Endothelial cell of umbilical vein (primary cell): ENCODE data around the gene KATNB1. TPM values are rescaled to one million over a fixed set of nuclear protein-coding genes. Genes with fewer than 3 reads are reported as not detected.

Experiments
- BruUV-seq: library from RNA; stranded (reverse); fragments of 400-500 nt; replicated peaks from 2 replicates; lab custom pipeline; 2021; lab: Mats Ljungman, UMichigan
- CTCF ChIA-PET: fragments of 300-600, 350-600 bp; sonication (Branson Sonifier 250); formaldehyde crosslinking; loops from one replicate; lab custom pipeline; 2021; ENCODE audit warnings: antibody characterized with exemption, inconsistent platforms; lab: Charles Lee
- POLR2A ChIA-PET: fragments of 300-600, 350-600 bp; sonication (Branson Sonifier 250); formaldehyde crosslinking; loops from one replicate; lab custom pipeline; 2021; ENCODE audit warnings: antibody characterized with exemption, inconsistent platforms; lab: Charles Lee
- DNase-seq: peaks from one replicate; pipeline ENCODE4 v3.0.0-alpha.2; 2011; ENCODE audit warnings: low read depth, low spot score
- FAIRE-seq: peaks from 2 replicates; lab custom pipeline; 2011; peaks lifted over from hg19 to GRCh38; lab: Jason Lieb, UNC
- H2AFZ ChIP-seq: 2 replicates; pipeline ENCODE4 v1.6.0; 2012; ENCODE audit warnings: low read depth, low read length, control low read depth, inconsistent platforms
- H3K27ac ChIP-seq: 2 replicates; pipeline ENCODE4 v1.5.1; 2011; ENCODE audit warnings: low read depth, mild to moderate bottlenecking, control low read depth, low read length, moderate library complexity; ENCODE audit not compliant: insufficient read depth
- H3K27me3 ChIP-seq, 2 experiments: 2 replicates each; pipeline versions ENCODE4 v1.6.0 to v1.6.1; 2011; ENCODE audit warnings: low read length in 2 of 2, mixed read lengths in 1 of 2; ENCODE audit not compliant: control insufficient read depth in 2 of 2, insufficient read depth in 2 of 2
- H3K36me3 ChIP-seq, 2 experiments: 2 replicates in 1 of 2; 3 replicates in 1 of 2; pipeline ENCODE4 v1.5.1; 2011; ENCODE audit warnings: low read length in 2 of 2, mild to moderate bottlenecking in 1 of 2, moderate library complexity in 1 of 2; ENCODE audit not compliant: control insufficient read depth in 2 of 2, insufficient read depth in 2 of 2; ENCODE audit errors: extremely low read depth in 1 of 2
- H3K4me1 ChIP-seq: 3 replicates; pipeline ENCODE4 v1.5.1; 2011; ENCODE audit warnings: mild to moderate bottlenecking, low read length; ENCODE audit not compliant: control insufficient read depth, insufficient read depth; ENCODE audit errors: extremely low read depth
- H3K4me2 ChIP-seq: 2 replicates; pipeline ENCODE4 v1.6.1; 2011; ENCODE audit warnings: low read length, control low read depth, mixed read lengths; ENCODE audit not compliant: insufficient read depth
- H3K4me3 ChIP-seq, 3 experiments: fragments of 200-600 bp in 1 of 3; sonication (generic), shearing (Covaris generic) in 1 of 3; replicated peaks in 1 of 3; 2 replicates each; pipeline ENCODE4 v1.5.1; 2011 to 2016; ENCODE audit warnings: control low read depth in 3 of 3, low read length in 3 of 3, mild to moderate bottlenecking in 2 of 3, inconsistent platforms in 1 of 3, low read depth in 1 of 3, moderate library complexity in 1 of 3; ENCODE audit not compliant: insufficient read depth in 1 of 3
- H3K79me2 ChIP-seq: 2 replicates; pipeline ENCODE4 v1.6.0; 2012; ENCODE audit warnings: low read length, inconsistent platforms; ENCODE audit not compliant: control insufficient read depth, insufficient read depth
- H3K9ac ChIP-seq: replicated peaks from 2 replicates; pipeline ENCODE3; 2011; ENCODE audit warnings: low read length, control low read depth; ENCODE audit not compliant: insufficient read depth; ENCODE audit errors: extremely low read depth
- H3K9me1 ChIP-seq: replicated peaks from 3 replicates; pipeline ENCODE4 v1.6.0; 2011; ENCODE audit warnings: mild to moderate bottlenecking, low read length; ENCODE audit not compliant: control insufficient read depth, insufficient read depth; ENCODE audit errors: extremely low read depth
- H3K9me3 ChIP-seq: replicated peaks from 2 replicates; pipeline ENCODE4 v1.5.1; 2012; ENCODE audit warnings: low read length, inconsistent platforms; ENCODE audit not compliant: control insufficient read depth, insufficient read depth
- H4K20me1 ChIP-seq: replicated peaks from 2 replicates; pipeline ENCODE3; 2011; ENCODE audit warnings: mild to moderate bottlenecking, low read length; ENCODE audit not compliant: control insufficient read depth, insufficient read depth; ENCODE audit errors: extremely low read depth
- EZH2 ChIP-seq: IDR thresholded peaks from 2 replicates; pipeline ENCODE4 v1.6.1; 2012; ENCODE audit warnings: borderline replicate concordance, low read depth, mild to moderate bottlenecking, moderate library complexity, low read length, inconsistent platforms; ENCODE audit not compliant: severe bottlenecking
- FOS ChIP-seq: IDR thresholded peaks from 2 replicates; pipeline ENCODE4 v1.6.1; 2011; ENCODE audit warnings: mild to moderate bottlenecking, low read length, moderate library complexity, borderline replicate concordance; ENCODE audit not compliant: insufficient read depth
- GATA2 ChIP-seq: IDR thresholded peaks from 2 replicates; pipeline ENCODE4 v1.7.0; 2011; ENCODE audit warnings: low read depth, mild to moderate bottlenecking, moderate library complexity, mixed read lengths, low read length; ENCODE audit not compliant: insufficient read length, insufficient read depth
- MYC ChIP-seq: IDR thresholded peaks from one replicate; pipeline ENCODE4 v1.6.1; 2011; ENCODE audit warnings: mild to moderate bottlenecking, low read depth, low read length
- POLR2A ChIP-seq: IDR thresholded peaks from 2 replicates; pipeline ENCODE4 v1.6.1; 2012; ENCODE audit warnings: low read depth, mild to moderate bottlenecking, control low read depth, low read length
- POLR2AphosphoS5 ChIP-seq: IDR thresholded peaks from 2 replicates; pipeline ENCODE4 v1.6.1; 2012; ENCODE audit warnings: low read depth, mild to moderate bottlenecking, control low read depth, low read length, moderate library complexity; ENCODE audit not compliant: insufficient read depth
- dilution Hi-C: fragments of 300-500 bp; cut with MboI; formaldehyde crosslinking; loops from one replicate; pipeline ENCODE4 v1.15.0; 2019; ENCODE audit warnings: low sequenced_read_pairs; ENCODE audit not compliant: extremely low pct_ligation_motif_present
- intact Hi-C: fragments of 100-400 bp; cut with micrococcal nuclease; formaldehyde crosslinking; loops from one replicate; pipeline ENCODE4 v1.10.0; 2022
- polyA plus RNA-seq, 4 experiments: library from polyadenylated mRNA; depleted of rRNA in 3 of 4; stranded (reverse) in 3 of 4; unstranded in 1 of 4; fragments of >200 nt; gene quantifications; 2 replicates each; pipeline versions ENCODE4 v1.2.1 to v1.2.3, GENCODE V29; 2011 to 2012; ENCODE audit warnings: missing spikeins in 1 of 4
- total RNA-seq: library from RNA; stranded (reverse); gene quantifications from 2 replicates; pipeline ENCODE4 v1.2.3, GENCODE V29; 2021
- TF ChIP-seq, protein P1 (sequence below), 2 donors: IDR thresholded peaks; 1 replicate in 1 of 2; 2 replicates in 1 of 2; pipeline ENCODE4 v1.5.1; 2011; ENCODE audit warnings: low read length in 2 of 2, mild to moderate bottlenecking in 2 of 2, moderate library complexity in 2 of 2, control low read depth in 1 of 2, inconsistent platforms in 1 of 2, low read depth in 1 of 2; ENCODE audit not compliant: insufficient read depth in 1 of 2; ENCODE audit errors: extremely low read depth in 1 of 2

KATNB1 gene
- total and polyA plus RNA-seq, 2 donors (not counting 3 experiments of a cell fraction or from before 2014, with no cell fraction given), result 25.9 to 35.9 TPM

GRCh38 chr16:57713596-57713995 lies 22.0 kb upstream of the KATNB1 start:
- ChIA-PET POLR2A (no interaction called here), CTCF (interaction anchor here (1.5 to 3.3 kb wide), 3 partner anchors 10 to 137 kb away, joined by 5 to 21 read pairs (median 17); no protein-coding TSS in a partner anchor)
- Histone ChIP-seq H3K9me3 (no peaks in the 10 kb centered on the region), H3K9ac (no peak overlapping the region), H2AFZ (no peak overlapping the region), H3K79me2 (no peaks in the 10 kb centered on the region), H3K4me1 (no peaks in the 10 kb centered on the region), H3K4me2 (no peak overlapping the region), H3K27ac (no peak overlapping the region), H3K27me3 (peaks cover 20 to 34% of the 10 kb centered on the region in 2 experiments), H3K4me3 (no peak overlapping the region), H3K36me3 (no peaks in the 10 kb centered on the region), H3K9me1 (no peaks in the 10 kb centered on the region), H4K20me1 (no peaks in the 10 kb centered on the region)
- FAIRE-seq (no peak), DNase-seq (no peak)
- dilution Hi-C loops, result no loop called here
- TF ChIP-seq MYC, result no peak
- TF ChIP-seq GATA2, result no peak
- no peak for TF ChIP-seq POLR2A
- TF ChIP-seq EZH2, result no peak
- TF ChIP-seq FOS, result no peak
- intact Hi-C loops, result no loop called here
- no TSS peak for BruUV-seq

GRCh38 chr16:57714047-57714446 lies 21.5 kb upstream of the KATNB1 start:
- Histone ChIP-seq H3K27me3 (peaks cover 20 to 34% of the 10 kb centered on the region in 2 experiments), H3K79me2 (no peaks in the 10 kb centered on the region), H4K20me1 (no peaks in the 10 kb centered on the region), H3K4me2 (no peak overlapping the region), H3K9me3 (no peaks in the 10 kb centered on the region), H3K4me1 (no peaks in the 10 kb centered on the region), H3K36me3 (no peaks in the 10 kb centered on the region), H2AFZ (no peak overlapping the region), H3K9me1 (no peaks in the 10 kb centered on the region), H3K4me3 (no peak overlapping the region), H3K27ac (no peak overlapping the region), H3K9ac (no peak overlapping the region)
- CTCF ChIA-PET, result interaction anchor here (1.2 to 3.3 kb wide), 4 partner anchors 9 to 138 kb away, joined by 5 to 21 read pairs (median 11); no protein-coding TSS in a partner anchor
- DNase-seq, result no peak
- POLR2A ChIA-PET, result no interaction called here
- intact Hi-C loops, result no loop called here
- FAIRE-seq, result no peak
- BruUV-seq, result no TSS peak
- TF ChIP-seq, protein P1, sequence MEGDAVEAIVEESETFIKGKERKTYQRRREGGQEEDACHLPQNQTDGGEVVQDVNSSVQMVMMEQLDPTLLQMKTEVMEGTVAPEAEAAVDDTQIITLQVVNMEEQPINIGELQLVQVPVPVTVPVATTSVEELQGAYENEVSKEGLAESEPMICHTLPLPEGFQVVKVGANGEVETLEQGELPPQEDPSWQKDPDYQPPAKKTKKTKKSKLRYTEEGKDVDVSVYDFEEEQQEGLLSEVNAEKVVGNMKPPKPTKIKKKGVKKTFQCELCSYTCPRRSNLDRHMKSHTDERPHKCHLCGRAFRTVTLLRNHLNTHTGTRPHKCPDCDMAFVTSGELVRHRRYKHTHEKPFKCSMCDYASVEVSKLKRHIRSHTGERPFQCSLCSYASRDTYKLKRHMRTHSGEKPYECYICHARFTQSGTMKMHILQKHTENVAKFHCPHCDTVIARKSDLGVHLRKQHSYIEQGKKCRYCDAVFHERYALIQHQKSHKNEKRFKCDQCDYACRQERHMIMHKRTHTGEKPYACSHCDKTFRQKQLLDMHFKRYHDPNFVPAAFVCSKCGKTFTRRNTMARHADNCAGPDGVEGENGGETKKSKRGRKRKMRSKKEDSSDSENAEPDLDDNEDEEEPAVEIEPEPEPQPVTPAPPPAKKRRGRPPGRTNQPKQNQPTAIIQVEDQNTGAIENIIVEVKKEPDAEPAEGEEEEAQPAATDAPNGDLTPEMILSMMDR (IDR thresholded peaks at IDR 0.05; ENCODE audit: extremely low read depth in 1 of 2, insufficient read depth in 1 of 2, low read depth in 1 of 2, low read length in 2 of 2), result no peak
- TF ChIP-seq EZH2 (no peak), MYC (no peak), POLR2AphosphoS5 (no peak)
- dilution Hi-C loops, result no loop called here
